Keratinocyte (primary cell): ENCODE measurements around the gene GM2A. TPM values are rescaled to one million over a fixed set of nuclear protein-coding genes. Genes with fewer than 3 reads are reported as not detected.
A peak's percentile ranks its signal among the peaks of the same experiment; 100 is the strongest.

Experiments used
- DNase-seq: peaks from one replicate; pipeline ENCODE4 v3.0.0-alpha.2; 2011; ENCODE audit warnings: low read depth, missing footprints, low spot score
- FAIRE-seq: peaks from 2 replicates; lab custom pipeline; 2011; peaks lifted over from hg19 to GRCh38; lab: Jason Lieb, UNC
- H2AFZ ChIP-seq: 2 replicates; pipeline ENCODE4 v1.6.0; 2012; ENCODE audit warnings: low read length, control low read depth, inconsistent platforms; ENCODE audit not compliant: control insufficient read depth
- H3K27ac ChIP-seq: 2 replicates; pipeline ENCODE4 v1.5.1; 2011; ENCODE audit warnings: low read length; ENCODE audit not compliant: control insufficient read depth, insufficient read depth
- H3K27me3 ChIP-seq: 3 replicates; pipeline ENCODE4 v1.6.0; 2011; ENCODE audit warnings: low read length; ENCODE audit not compliant: control insufficient read depth, insufficient read depth; ENCODE audit errors: extremely low read depth
- H3K36me3 ChIP-seq, 2 experiments: 2 replicates in 1 of 2; 3 replicates in 1 of 2; pipeline ENCODE4 v1.5.1; 2011; ENCODE audit warnings: low read length in 2 of 2, mild to moderate bottlenecking in 1 of 2; ENCODE audit not compliant: control insufficient read depth in 2 of 2, insufficient read depth in 2 of 2; ENCODE audit errors: extremely low read depth in 1 of 2
- H3K4me1 ChIP-seq: 3 replicates; pipeline ENCODE4 v1.5.1; 2011; ENCODE audit warnings: low read length; ENCODE audit not compliant: control insufficient read depth, insufficient read depth; ENCODE audit errors: extremely low read depth
- H3K4me2 ChIP-seq: 3 replicates; pipeline ENCODE4 v1.6.0; 2011; ENCODE audit warnings: low read depth, low read length; ENCODE audit not compliant: control insufficient read depth, insufficient read depth; ENCODE audit errors: extremely low read depth
- H3K4me3 ChIP-seq, 3 experiments: fragments of 200-600 bp in 1 of 3; sonication (generic) in 1 of 3; 2 replicates in 2 of 3; 3 replicates in 1 of 3; pipeline ENCODE4 v1.5.1; 2011 to 2016; ENCODE audit warnings: low read length in 3 of 3, mild to moderate bottlenecking in 3 of 3, control low read depth in 2 of 3, inconsistent platforms in 1 of 3, low read depth in 1 of 3, mixed read lengths in 1 of 3, mixed run types in 1 of 3, moderate library complexity in 1 of 3; ENCODE audit not compliant: control insufficient read depth in 2 of 3, insufficient read depth in 2 of 3; ENCODE audit errors: extremely low read depth in 1 of 3
- H3K79me2 ChIP-seq: 2 replicates; pipeline ENCODE4 v1.6.0; 2012; ENCODE audit warnings: low read length; ENCODE audit not compliant: control insufficient read depth, insufficient read depth
- H3K9ac ChIP-seq: 3 replicates; pipeline ENCODE4 v1.6.0; 2011; ENCODE audit warnings: low read length; ENCODE audit not compliant: control insufficient read depth, insufficient read depth; ENCODE audit errors: extremely low read depth
- H3K9me1 ChIP-seq: 3 replicates; pipeline ENCODE4 v1.6.0; 2011; ENCODE audit warnings: low read length; ENCODE audit not compliant: control insufficient read depth, insufficient read depth; ENCODE audit errors: extremely low read depth
- H3K9me3 ChIP-seq: 2 replicates; pipeline ENCODE4 v1.5.1; 2012; ENCODE audit warnings: low read depth, low read length; ENCODE audit not compliant: control insufficient read depth
- H4K20me1 ChIP-seq: 3 replicates; pipeline ENCODE4 v1.6.0; 2011; ENCODE audit warnings: low read length; ENCODE audit not compliant: control insufficient read depth, insufficient read depth; ENCODE audit errors: extremely low read depth
- EZH2 ChIP-seq: IDR thresholded peaks from one replicate; pipeline ENCODE4 v1.6.1; 2012; ENCODE audit warnings: inconsistent platforms, mild to moderate bottlenecking, low read length, moderate library complexity
- dilution Hi-C: fragments of 300-500 bp; cut with MboI; formaldehyde crosslinking; loops from one replicate; pipeline ENCODE4 v1.7.0; 2020; ENCODE audit warnings: low sequenced_read_pairs; ENCODE audit not compliant: extremely low pct_ligation_motif_present
- polyA plus RNA-seq, 5 experiments: library from polyadenylated mRNA; depleted of rRNA in 3 of 5; stranded (reverse) in 3 of 5; stranded (forward) in 1 of 5; unstranded in 1 of 5; fragments of >200 nt; gene quantifications; 1 replicate in 1 of 5; 2 replicates in 3 of 5; 3 replicates in 1 of 5; pipeline versions ENCODE4 v1.2.1 to v1.2.3, GENCODE V29; 2011 to 2012; ENCODE audit warnings: missing spikeins in 2 of 5, low read depth in 1 of 5, low replicate concordance in 1 of 5
- TF ChIP-seq, protein P1 (sequence below), 3 experiments: IDR thresholded peaks in 1 of 3; conservative IDR thresholded peaks in 1 of 3; optimal IDR thresholded peaks in 1 of 3; 2 replicates in 2 of 3; 3 replicates in 1 of 3; pipeline versions ENCODE3 to v1.5.1; 2011; ENCODE audit warnings: low read length in 3 of 3, mild to moderate bottlenecking in 3 of 3, moderate library complexity in 2 of 3, control low read depth in 1 of 3, inconsistent platforms in 1 of 3; ENCODE audit not compliant: insufficient read depth in 2 of 3; ENCODE audit errors: extremely low read depth in 1 of 3

The GM2A gene
- polyA plus RNA-seq, 1 donor (not counting 4 experiments of a cell fraction or from before 2014, with no cell fraction given) = 117 TPM

- Histone ChIP-seq H3K4me3 (peak overlapping the region in 1 of 3 experiments; percentile 69), H4K20me1 (no peaks in the 10 kb centered on the region), H3K27me3 (no peaks in the 10 kb centered on the region), H2AFZ (no peak overlapping the region), H3K79me2 (no peaks in the 10 kb centered on the region), H3K9me1 (no peaks in the 10 kb centered on the region), H3K9ac (no peak overlapping the region), H3K9me3 (no peaks in the 10 kb centered on the region), H3K4me2 (peak overlapping the region; percentile 87), H3K4me1 (peaks cover 4% of the 10 kb centered on the region), H3K36me3 (no peaks in the 10 kb centered on the region), H3K27ac (no peak overlapping the region)
- TF ChIP-seq, protein P1, sequence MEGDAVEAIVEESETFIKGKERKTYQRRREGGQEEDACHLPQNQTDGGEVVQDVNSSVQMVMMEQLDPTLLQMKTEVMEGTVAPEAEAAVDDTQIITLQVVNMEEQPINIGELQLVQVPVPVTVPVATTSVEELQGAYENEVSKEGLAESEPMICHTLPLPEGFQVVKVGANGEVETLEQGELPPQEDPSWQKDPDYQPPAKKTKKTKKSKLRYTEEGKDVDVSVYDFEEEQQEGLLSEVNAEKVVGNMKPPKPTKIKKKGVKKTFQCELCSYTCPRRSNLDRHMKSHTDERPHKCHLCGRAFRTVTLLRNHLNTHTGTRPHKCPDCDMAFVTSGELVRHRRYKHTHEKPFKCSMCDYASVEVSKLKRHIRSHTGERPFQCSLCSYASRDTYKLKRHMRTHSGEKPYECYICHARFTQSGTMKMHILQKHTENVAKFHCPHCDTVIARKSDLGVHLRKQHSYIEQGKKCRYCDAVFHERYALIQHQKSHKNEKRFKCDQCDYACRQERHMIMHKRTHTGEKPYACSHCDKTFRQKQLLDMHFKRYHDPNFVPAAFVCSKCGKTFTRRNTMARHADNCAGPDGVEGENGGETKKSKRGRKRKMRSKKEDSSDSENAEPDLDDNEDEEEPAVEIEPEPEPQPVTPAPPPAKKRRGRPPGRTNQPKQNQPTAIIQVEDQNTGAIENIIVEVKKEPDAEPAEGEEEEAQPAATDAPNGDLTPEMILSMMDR (optimal IDR thresholded peaks at IDR 0.05 in 1 of 3, IDR thresholded peaks at IDR 0.05 in 1 of 3, conservative IDR thresholded peaks at IDR 0.05 in 1 of 3; ENCODE audit: extremely low read depth in 1 of 3, insufficient read depth in 2 of 3, low read length in 3 of 3) = no peak
- TF ChIP-seq EZH2 = no peak
- dilution Hi-C loops = no loop called here
- FAIRE-seq = no peak
- no peak for DNase-seq
These were observed 28.6 kb upstream of the GM2A start for GRCh38 chr5:151224372-151224771.

DNA sequence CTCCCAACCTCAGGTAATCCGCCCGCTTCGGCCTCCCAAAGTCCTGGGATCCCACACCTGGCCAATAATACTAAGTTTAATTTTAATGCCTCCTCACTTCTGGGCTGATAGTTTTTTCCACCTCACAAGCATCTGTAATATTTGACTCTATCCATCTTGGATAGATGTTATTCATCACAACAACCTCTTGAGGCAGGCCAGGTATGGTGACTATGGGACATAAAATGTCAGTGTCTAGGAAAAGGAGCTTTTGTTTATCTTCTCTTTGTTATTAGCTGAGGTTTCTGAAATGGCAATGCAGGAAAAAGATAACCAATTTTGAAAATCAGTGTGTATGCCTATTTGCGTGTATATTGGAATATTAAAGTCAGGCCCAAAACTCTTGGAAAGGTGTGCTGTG lies 27.9 kb upstream of the GM2A start:
- dilution Hi-C loops = no loop called here
- TF ChIP-seq EZH2 = no peak
- TF ChIP-seq, protein P1 (optimal IDR thresholded peaks at IDR 0.05 in 1 of 3, IDR thresholded peaks at IDR 0.05 in 1 of 3, conservative IDR thresholded peaks at IDR 0.05 in 1 of 3; ENCODE audit: extremely low read depth in 1 of 3, insufficient read depth in 2 of 3, low read length in 3 of 3) = no peak
- peaks cover 4% of the 10 kb centered on the region for H3K4me1 ChIP-seq

More for the DNA sequence above, 27.9 kb upstream of the GM2A start:
- Histone ChIP-seq H2AFZ (no peak overlapping the region), H3K4me2 (no peak overlapping the region), H3K36me3 (no peaks in the 10 kb centered on the region), H3K79me2 (no peaks in the 10 kb centered on the region), H3K4me3 (no peak overlapping the region), H3K27me3 (no peaks in the 10 kb centered on the region), H3K27ac (no peak overlapping the region), H3K9ac (no peak overlapping the region), H4K20me1 (no peaks in the 10 kb centered on the region), H3K9me1 (no peaks in the 10 kb centered on the region), H3K9me3 (no peaks in the 10 kb centered on the region)
- no peak for FAIRE-seq
- DNase-seq = no peak
